ENCODE data around the gene GPR34.

GRCh38 chrX:41720125-41720779, 31.5 kb downstream of the GPR34 start:
- TF ChIP-seq, protein P1, sequence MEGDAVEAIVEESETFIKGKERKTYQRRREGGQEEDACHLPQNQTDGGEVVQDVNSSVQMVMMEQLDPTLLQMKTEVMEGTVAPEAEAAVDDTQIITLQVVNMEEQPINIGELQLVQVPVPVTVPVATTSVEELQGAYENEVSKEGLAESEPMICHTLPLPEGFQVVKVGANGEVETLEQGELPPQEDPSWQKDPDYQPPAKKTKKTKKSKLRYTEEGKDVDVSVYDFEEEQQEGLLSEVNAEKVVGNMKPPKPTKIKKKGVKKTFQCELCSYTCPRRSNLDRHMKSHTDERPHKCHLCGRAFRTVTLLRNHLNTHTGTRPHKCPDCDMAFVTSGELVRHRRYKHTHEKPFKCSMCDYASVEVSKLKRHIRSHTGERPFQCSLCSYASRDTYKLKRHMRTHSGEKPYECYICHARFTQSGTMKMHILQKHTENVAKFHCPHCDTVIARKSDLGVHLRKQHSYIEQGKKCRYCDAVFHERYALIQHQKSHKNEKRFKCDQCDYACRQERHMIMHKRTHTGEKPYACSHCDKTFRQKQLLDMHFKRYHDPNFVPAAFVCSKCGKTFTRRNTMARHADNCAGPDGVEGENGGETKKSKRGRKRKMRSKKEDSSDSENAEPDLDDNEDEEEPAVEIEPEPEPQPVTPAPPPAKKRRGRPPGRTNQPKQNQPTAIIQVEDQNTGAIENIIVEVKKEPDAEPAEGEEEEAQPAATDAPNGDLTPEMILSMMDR (IDR thresholded peaks at IDR 0.05; ENCODE audit: low read length): no peak
- no peak for TF ChIP-seq EZH2 (IDR thresholded peaks at IDR 0.05; ENCODE audit: borderline replicate concordance, low read length)
